ENCODE measurements around the gene BBS12. TPM values are rescaled to one million over a fixed set of nuclear protein-coding genes. Genes with fewer than 3 reads are reported as not detected.

BBS12 gene
- total and polyA plus RNA-seq, 2 experiments from 2014 or later = 2.3 to 2.6 TPM

GRCh38 chr4:122705547-122706117 is 26.9 kb upstream of the BBS12 start (continued):
- TF ChIP-seq CTCF (conservative IDR thresholded peaks at IDR 0.05; ENCODE audit: low read depth in 2 of 2) = no peak

DNA sequence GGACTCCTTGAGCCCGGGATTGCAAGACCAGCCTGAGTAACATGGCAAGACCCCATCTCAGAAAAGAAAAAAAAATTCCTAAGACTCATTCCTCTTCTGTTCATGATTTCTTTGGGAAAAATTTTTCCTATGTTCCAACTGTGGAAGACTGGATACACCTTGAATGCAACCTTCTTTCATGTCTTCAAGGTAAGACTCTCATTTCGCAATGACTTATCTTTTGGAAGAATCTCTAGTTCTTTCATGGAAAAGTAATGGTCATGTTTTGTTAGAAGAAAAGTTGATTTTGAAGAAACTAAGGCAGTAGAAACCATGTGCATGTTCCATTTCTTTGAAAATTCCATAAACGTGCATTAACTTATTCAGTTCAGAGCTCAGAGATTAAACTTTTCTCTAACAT is 26.0 kb upstream of the BBS12 start:
- Mint-ChIP-seq H3K4me1 (peaks cover 7% of the 10 kb centered on the region; the same call in 2 of the 3 replicates), H3K27ac (no peak overlapping the region), H3K27me3 (ENCODE audit: insufficient read depth, low read depth, poor library complexity) (peaks cover 2% of the 10 kb centered on the region), H3K9me3 (no peaks in the 10 kb centered on the region), H3K36me3 (ENCODE audit: low read depth) (no peaks in the 10 kb centered on the region), H3K4me3 (no peak overlapping the region)
- Histone ChIP-seq H3K36me3 (ENCODE audit: insufficient read depth) (no peaks in the 10 kb centered on the region), H3K27ac (ENCODE audit: low read depth) (no peak overlapping the region), H3K27me3 (ENCODE audit: insufficient read depth) (no peaks in the 10 kb centered on the region), H3F3A (replicated peaks; ENCODE audit: low read depth) (peaks cover 3% of the 10 kb centered on the region; the same call in 1 of the 2 replicates), H3K4me1 (ENCODE audit: insufficient read depth) (peaks cover 11% of the 10 kb centered on the region; the same call in 1 of the 2 replicates), H4K20me1 (replicated peaks; ENCODE audit: insufficient read depth) (no peaks in the 10 kb centered on the region), H3K79me2 (replicated peaks; ENCODE audit: insufficient read depth) (no peaks in the 10 kb centered on the region), H3K4me2 (no peak overlapping the region), H3K9me2 (ENCODE audit: insufficient read depth) (0 out of 2 replicates have a peak, but pooled peaks cover 8% of the 10 kb centered on the region), H3K4me3 (no peak overlapping the region), H2AFZ (no peak overlapping the region)
- TF ChIP-seq EZH2 (IDR thresholded peaks at IDR 0.05; ENCODE audit: low read depth, unreplicated experiment) = no peak
- no peak for TF ChIP-seq POLR2AphosphoS5 (IDR thresholded peaks at IDR 0.05; ENCODE audit: low read depth)
- TF ChIP-seq, protein P1, sequence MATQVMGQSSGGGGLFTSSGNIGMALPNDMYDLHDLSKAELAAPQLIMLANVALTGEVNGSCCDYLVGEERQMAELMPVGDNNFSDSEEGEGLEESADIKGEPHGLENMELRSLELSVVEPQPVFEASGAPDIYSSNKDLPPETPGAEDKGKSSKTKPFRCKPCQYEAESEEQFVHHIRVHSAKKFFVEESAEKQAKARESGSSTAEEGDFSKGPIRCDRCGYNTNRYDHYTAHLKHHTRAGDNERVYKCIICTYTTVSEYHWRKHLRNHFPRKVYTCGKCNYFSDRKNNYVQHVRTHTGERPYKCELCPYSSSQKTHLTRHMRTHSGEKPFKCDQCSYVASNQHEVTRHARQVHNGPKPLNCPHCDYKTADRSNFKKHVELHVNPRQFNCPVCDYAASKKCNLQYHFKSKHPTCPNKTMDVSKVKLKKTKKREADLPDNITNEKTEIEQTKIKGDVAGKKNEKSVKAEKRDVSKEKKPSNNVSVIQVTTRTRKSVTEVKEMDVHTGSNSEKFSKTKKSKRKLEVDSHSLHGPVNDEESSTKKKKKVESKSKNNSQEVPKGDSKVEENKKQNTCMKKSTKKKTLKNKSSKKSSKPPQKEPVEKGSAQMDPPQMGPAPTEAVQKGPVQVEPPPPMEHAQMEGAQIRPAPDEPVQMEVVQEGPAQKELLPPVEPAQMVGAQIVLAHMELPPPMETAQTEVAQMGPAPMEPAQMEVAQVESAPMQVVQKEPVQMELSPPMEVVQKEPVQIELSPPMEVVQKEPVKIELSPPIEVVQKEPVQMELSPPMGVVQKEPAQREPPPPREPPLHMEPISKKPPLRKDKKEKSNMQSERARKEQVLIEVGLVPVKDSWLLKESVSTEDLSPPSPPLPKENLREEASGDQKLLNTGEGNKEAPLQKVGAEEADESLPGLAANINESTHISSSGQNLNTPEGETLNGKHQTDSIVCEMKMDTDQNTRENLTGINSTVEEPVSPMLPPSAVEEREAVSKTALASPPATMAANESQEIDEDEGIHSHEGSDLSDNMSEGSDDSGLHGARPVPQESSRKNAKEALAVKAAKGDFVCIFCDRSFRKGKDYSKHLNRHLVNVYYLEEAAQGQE (IDR thresholded peaks at IDR 0.05; ENCODE audit: unreplicated experiment) = no peak
- TF ChIP-seq, protein P2, sequence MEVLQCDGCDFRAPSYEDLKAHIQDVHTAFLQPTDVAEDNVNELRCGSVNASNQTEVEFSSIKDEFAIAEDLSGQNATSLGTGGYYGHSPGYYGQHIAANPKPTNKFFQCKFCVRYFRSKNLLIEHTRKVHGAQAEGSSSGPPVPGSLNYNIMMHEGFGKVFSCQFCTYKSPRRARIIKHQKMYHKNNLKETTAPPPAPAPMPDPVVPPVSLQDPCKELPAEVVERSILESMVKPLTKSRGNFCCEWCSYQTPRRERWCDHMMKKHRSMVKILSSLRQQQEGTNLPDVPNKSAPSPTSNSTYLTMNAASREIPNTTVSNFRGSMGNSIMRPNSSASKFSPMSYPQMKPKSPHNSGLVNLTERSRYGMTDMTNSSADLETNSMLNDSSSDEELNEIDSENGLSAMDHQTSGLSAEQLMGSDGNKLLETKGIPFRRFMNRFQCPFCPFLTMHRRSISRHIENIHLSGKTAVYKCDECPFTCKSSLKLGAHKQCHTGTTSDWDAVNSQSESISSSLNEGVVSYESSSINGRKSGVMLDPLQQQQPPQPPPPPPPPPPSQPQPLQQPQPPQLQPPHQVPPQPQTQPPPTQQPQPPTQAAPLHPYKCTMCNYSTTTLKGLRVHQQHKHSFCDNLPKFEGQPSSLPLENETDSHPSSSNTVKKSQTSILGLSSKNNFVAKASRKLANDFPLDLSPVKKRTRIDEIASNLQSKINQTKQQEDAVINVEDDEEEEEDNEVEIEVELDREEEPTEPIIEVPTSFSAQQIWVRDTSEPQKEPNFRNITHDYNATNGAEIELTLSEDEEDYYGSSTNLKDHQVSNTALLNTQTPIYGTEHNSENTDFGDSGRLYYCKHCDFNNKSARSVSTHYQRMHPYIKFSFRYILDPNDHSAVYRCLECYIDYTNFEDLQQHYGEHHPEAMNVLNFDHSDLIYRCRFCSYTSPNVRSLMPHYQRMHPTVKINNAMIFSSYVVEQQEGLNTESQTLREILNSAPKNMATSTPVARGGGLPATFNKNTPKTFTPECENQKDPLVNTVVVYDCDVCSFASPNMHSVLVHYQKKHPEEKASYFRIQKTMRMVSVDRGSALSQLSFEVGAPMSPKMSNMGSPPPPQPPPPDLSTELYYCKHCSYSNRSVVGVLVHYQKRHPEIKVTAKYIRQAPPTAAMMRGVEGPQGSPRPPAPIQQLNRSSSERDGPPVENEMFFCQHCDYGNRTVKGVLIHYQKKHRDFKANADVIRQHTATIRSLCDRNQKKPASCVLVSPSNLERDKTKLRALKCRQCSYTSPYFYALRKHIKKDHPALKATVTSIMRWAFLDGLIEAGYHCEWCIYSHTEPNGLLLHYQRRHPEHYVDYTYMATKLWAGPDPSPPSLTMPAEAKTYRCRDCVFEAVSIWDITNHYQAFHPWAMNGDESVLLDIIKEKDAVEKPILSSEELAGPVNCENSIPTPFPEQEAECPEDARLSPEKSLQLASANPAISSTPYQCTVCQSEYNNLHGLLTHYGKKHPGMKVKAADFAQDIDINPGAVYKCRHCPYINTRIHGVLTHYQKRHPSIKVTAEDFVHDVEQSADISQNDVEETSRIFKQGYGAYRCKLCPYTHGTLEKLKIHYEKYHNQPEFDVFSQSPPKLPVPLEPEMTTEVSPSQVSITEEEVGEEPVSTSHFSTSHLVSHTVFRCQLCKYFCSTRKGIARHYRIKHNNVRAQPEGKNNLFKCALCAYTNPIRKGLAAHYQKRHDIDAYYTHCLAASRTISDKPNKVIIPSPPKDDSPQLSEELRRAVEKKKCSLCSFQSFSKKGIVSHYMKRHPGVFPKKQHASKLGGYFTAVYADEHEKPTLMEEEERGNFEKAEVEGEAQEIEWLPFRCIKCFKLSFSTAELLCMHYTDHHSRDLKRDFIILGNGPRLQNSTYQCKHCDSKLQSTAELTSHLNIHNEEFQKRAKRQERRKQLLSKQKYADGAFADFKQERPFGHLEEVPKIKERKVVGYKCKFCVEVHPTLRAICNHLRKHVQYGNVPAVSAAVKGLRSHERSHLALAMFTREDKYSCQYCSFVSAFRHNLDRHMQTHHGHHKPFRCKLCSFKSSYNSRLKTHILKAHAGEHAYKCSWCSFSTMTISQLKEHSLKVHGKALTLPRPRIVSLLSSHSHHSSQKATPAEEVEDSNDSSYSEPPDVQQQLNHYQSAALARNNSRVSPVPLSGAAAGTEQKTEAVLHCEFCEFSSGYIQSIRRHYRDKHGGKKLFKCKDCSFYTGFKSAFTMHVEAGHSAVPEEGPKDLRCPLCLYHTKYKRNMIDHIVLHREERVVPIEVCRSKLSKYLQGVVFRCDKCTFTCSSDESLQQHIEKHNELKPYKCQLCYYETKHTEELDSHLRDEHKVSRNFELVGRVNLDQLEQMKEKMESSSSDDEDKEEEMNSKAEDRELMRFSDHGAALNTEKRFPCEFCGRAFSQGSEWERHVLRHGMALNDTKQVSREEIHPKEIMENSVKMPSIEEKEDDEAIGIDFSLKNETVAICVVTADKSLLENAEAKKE (CRISPR knock-in tag; IDR thresholded peaks at IDR 0.05) = no peak
- TF ChIP-seq NANOG (IDR thresholded peaks at IDR 0.05; ENCODE audit: borderline replicate concordance) = no peak
- TF ChIP-seq ZNF114 (CRISPR knock-in tag; IDR thresholded peaks at IDR 0.05) = no peak
- TF ChIP-seq CTCF (conservative IDR thresholded peaks at IDR 0.05; ENCODE audit: low read depth in 2 of 2) = no peak
- ATAC-seq (no peak), DNase-seq (ENCODE audit: low spot score) (no peak)
